ENCODE results near the gene PTRHD1. TPM values are rescaled to one million over a fixed set of nuclear protein-coding genes. Genes with fewer than 3 reads are reported as not detected.

The PTRHD1 gene
- polyA plus RNA-seq, 1 donor = 38.6 TPM

Other genes starting within 250 kb of the PTRHD1 start
- gene CENPO, start within 50 bp of the PTRHD1 start, polyA plus RNA-seq = 10.5 TPM
- gene ADCY3, start 126.8 kb upstream of the PTRHD1 start, polyA plus RNA-seq = 18.4 TPM
- gene DNAJC27, start 178.6 kb upstream of the PTRHD1 start, polyA plus RNA-seq = 6.5 TPM
- gene EFR3B, start 248.7 kb upstream of the PTRHD1 start, polyA plus RNA-seq = 6.2 TPM

Data from large intestine (tissue), 1 donor.